HTERT RPE-1 (cell line): ENCODE results near the gene NAV3.
"Not testable (repeated sequence)": the region's sequence is repeated elsewhere in the genome, so short reads cannot be mapped to it uniquely, and the experiment has no call there.

Experiments
- in situ Hi-C: fragments of 300-500 bp; cut with MboI; formaldehyde crosslinking; loops from 4 replicates; pipeline ENCODE4 v1.14.3; 2020; ENCODE audit warnings: low sequenced_read_pairs

The NAV3 gene

DNA sequence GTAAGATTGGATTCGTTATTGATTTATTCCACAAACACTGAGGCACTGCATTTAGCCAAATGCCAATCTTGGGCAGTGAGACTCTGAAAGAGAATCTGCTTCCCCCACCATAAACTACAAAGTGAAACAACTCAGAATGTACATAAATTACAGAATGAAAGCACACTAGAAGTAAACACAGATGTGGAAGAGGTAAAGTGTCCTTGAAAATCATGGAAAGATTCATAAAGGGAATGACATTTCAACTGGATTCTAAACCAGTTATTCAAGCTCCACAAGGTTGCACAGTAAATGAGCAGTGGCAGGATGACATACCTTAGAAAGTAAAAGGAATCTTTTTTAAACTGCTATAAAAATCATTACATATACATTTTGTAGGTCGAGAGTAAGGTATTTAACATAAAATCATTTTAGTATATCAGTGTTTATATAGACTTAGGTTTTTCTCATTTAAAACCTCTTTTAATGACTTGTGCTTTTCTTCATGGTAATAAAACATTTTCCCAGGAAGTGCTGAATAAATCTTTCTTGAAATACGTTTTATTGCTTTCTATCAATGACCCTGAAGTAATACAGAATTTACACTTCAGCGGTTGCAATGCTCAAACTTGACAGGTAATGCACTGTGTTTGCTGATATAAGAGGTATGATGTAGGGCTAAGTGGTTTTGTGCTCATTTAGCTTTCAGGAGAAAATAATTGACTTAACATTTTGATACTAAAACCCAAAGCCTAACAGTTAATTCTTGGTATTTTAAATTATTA lies 270.6 kb downstream of the NAV3 start:
- in situ Hi-C loops, result no loop called here

- in situ Hi-C loops, result no loop called here
Observed at GRCh38 chr12:78101946-78102635, 271.4 kb downstream of the NAV3 start.

DNA sequence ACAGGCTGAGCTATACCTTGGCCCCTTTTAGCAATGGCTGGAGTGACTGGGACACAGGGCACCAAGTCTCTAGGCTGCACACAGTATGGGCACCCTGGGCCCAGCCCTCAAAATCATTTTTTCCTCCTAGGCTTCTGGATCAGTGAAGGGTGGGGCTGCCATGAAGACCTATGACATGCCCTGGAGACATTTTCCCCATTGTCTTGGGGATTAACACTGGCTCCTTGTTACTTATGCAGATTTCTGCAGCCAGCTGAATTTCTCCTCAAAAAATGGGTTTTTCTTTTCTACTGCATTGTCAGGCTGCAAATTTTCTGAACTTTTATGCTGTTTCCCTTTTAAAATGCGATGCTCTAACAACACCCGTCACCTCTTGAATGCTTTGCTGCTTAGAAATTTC lies 272.1 kb downstream of the NAV3 start:
- in situ Hi-C loops, result not testable (repeated sequence)

DNA sequence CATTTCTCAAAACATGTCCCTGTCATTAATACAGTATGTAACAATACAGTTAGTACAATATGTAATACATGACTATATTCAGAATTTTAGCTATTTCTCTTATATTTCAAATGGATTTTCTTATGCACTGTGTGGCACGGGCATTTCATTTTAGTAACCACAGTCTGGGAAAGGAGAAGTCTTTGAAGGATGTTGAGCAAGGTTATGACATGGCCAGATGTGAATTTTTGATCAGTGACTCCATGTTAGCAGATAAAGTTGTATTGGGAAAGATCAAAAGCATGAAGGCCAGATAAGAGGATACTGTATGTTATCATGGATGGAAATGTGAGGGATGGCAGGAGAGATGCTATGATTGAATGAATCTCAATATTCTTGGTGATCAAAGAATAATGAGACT lies 285.2 kb downstream of the NAV3 start:
- in situ Hi-C loops, result no loop called here

- in situ Hi-C loops, result no loop called here
Observed at GRCh38 chr12:78118036-78118435, 287.3 kb downstream of the NAV3 start.

DNA sequence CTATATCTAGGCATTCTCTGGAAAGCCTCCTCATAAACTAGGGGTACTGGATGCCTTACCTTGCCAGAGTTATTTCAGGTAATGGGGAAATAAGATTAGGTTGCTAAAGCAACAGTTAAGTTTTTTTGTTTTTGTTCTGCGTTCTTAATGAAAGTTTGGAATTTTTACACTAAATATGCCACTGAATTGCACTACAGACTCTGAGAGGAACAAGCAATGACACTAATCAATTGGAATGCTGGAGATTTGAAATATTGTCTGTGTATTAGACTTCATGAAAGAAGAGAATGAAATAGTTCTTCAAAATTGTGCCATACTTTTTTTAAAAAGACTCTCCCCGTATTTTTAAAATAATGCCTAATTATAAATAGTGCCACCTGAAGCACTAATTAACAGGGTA lies 287.8 kb downstream of the NAV3 start:
- in situ Hi-C loops, result no loop called here

DNA sequence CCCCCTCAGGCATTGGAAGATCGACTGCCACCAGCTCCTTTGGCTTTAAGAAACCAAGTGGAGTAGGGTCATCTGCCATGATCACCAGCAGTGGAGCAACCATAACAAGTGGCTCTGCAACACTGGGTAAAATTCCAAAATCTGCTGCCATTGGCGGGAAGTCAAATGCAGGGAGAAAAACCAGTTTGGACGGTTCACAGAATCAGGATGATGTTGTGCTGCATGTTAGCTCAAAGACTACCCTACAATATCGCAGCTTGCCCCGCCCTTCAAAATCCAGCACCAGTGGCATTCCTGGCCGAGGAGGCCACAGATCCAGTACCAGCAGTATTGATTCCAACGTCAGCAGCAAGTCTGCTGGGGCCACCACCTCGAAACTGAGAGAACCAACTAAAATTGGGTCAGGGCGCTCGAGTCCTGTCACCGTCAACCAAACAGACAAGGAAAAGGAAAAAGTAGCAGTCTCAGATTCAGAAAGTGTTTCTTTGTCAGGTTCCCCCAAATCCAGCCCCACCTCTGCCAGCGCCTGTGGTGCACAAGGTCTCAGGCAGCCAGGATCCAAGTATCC lies 288.7 kb downstream of the NAV3 start:
- in situ Hi-C loops, result no loop called here

- in situ Hi-C loops, result no loop called here
Observed at GRCh38 chr12:78120306-78120705, 289.6 kb downstream of the NAV3 start.

DNA sequence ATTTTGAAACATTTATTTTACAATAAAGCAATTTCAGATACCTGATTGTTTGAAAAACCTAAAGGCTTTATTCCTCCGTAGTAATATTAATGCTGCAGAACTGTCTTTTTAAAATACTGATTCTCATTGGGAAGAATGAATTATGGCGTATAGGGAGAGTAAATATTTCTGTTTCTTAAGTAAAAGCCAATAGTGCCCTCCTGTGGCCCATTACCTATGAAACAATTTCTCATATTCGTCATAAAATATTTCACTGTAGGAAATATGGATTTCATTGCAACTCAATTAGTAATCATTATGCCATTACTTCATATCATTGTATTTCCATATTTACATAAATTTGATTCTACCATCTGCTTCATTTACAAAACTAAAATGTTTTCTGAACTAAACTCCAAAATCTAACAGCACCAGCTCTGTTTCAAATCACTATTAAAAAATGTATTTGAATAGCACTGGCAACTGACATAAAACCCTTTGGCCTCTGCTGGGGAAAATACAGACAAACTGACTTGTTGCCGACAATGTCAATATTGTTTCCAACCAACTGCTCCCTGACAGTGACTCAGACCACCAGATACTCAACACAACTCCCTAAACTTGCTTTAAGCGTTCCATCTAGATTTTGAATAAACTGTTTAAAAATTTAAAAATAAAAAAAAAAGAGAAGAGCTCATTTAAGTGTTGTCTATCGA lies 290.3 kb downstream of the NAV3 start:
- in situ Hi-C loops, result no loop called here

- in situ Hi-C loops, result no loop called here
Observed at GRCh38 chr12:78121969-78122610, 291.4 kb downstream of the NAV3 start.

DNA sequence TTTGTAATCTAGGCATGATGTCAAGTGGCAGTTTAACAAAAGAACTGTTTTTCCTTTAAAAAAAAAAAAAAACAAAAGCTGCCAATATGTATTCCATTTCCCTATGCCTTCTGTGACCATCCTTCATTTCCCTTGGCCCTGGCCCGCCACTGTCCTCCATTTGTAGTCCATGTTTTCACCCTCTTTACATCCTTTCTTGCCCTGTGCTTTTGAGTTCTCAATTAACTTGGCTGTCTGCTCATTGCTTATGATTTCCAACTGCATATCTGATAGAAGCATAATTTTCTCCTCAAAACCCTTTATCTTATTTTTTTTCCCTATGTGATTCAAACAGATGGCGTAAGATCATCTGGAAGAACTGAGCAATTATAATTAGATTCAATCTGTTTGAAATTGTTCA lies 297.5 kb downstream of the NAV3 start:
- in situ Hi-C loops, result no loop called here

DNA sequence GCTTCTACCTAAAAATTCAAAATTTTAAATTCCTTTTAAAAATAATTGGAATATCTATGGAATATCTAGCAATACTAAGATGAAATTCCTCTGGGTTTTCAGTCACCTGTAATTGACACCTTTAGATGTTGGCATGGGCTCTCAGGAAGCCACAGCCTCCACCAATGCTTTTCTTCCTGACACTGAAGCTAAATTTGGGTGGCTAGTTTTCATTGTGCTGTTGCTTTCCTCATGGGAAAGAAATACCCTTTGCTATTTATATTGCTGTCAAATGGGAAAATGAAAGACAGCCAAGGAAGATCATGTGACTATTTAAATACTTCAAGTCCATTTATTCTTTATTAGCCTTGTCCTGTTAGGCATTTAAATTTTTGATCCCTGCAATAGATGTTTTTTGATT lies 313.0 kb downstream of the NAV3 start:
- in situ Hi-C loops, result no loop called here

GRCh38 chr12:78145398-78145797 lies 314.7 kb downstream of the NAV3 start:
- in situ Hi-C loops, result no loop called here

DNA sequence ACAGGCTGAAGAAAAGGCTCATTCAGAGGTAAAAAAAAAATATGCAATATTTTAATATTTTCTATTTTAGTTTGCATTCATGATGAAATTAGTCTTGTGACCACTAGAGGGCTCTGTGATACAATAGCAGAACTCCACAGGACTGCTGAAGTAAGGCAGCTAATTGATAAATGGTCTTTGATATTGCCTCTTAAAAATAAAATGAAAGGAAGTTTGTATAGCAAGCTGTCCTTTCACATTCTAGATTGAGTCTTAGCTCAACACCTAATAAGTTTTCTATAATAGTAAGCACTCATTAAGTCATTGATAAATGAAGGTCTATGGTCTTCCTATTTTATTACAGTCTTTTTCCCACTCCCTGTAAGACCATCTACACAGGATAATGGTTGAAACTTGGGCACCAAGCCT lies 315.7 kb downstream of the NAV3 start:
- in situ Hi-C loops, result no loop called here

- in situ Hi-C loops, result no loop called here
Observed at GRCh38 chr12:78149459-78149858, 318.8 kb downstream of the NAV3 start.

GRCh38 chr12:78155546-78155945 lies 324.9 kb downstream of the NAV3 start:
- in situ Hi-C loops, result no loop called here

GRCh38 chr12:78156751-78157150 lies 326.1 kb downstream of the NAV3 start:
- in situ Hi-C loops, result no loop called here

GRCh38 chr12:78157199-78157598 lies 326.5 kb downstream of the NAV3 start:
- in situ Hi-C loops, result no loop called here

- in situ Hi-C loops, result no loop called here
Observed at GRCh38 chr12:78164154-78164553, 333.5 kb downstream of the NAV3 start.

GRCh38 chr12:78167510-78167909 lies 336.8 kb downstream of the NAV3 start:
- in situ Hi-C loops, result no loop called here

DNA sequence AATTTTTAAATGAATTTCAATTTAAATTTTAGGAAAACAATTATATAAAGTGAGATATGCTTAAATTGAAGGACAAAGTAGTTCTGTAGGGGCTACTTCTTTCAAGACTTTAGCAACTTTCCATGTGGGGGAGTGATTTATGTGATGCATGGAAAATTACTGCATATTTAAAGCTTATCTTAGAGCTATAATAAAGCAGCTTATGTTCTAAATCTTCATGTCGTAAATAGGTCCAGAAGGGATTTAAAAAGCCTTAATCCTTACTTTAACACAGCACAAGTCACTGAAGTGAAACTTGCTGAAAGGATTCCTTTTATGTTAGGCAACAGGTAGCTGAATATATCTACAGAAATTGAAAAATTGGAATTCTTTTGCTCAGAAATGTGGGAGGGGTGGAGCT lies 340.4 kb downstream of the NAV3 start:
- in situ Hi-C loops, result no loop called here
